GM10248 (cell line): Measurements from ENCODE around the gene TMEM30B.

Experiments
- CTCF ChIA-PET: fragments of 300-600 bp; sonication (Branson Sonifier 250); formaldehyde crosslinking; extraction: SDS; loops from one replicate; lab custom pipeline; 2021; ENCODE audit warnings: antibody characterized with exemption; lab: Yijun Ruan, JAX
- POLR2A ChIA-PET: fragments of 350-650 bp; sonication (Branson Sonifier 250); formaldehyde crosslinking; extraction: SDS; loops from one replicate; lab custom pipeline; 2020; ENCODE audit warnings: antibody characterized with exemption; lab: Yijun Ruan, JAX
- DNase-seq: peaks from one replicate; pipeline ENCODE4 v3.0.0; 2012; ENCODE audit errors: extremely low spot score
- CTCF ChIP-seq: IDR thresholded peaks from 2 replicates; pipeline ENCODE4 v1.5.1; 2012; ENCODE audit warnings: mild to moderate bottlenecking, low read depth; ENCODE audit errors: extremely low read depth, missing control alignments, control extremely low read depth

The TMEM30B gene

DNA sequence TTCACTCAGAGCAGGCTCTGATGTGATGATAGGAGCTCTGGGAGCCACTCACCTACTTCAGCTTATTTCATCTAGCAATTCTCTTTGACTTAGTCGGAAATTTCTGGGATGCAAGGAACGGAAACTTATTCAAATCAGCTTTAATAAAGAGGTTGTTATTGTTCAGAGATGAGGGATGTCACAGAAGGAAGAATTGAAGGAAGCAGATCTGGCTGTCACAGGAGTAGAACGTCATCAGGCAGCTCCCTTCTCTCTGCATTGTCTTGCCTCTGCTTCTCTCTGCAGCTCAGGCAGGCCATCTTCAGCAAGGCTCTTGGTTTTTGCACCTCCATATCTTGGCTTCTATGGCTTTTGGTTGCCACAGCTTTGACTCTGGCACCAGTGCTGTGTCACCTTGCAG lies 7.6 kb upstream of the TMEM30B start:
- ChIA-PET POLR2A (no interaction called here), CTCF (interaction anchor here (1.0 to 2.0 kb wide), 5 partner anchors 8 to 572 kb away, joined by 3 to 9 read pairs (median 4); no protein-coding TSS in a partner anchor)
- no peak for DNase-seq
- TF ChIP-seq CTCF, result no peak

GRCh38 chr14:61288228-61288627 lies 7.1 kb upstream of the TMEM30B start:
- no peak for TF ChIP-seq CTCF
- CTCF ChIA-PET, result interaction anchor here (1.0 to 2.0 kb wide), 5 partner anchors 8 to 572 kb away, joined by 3 to 9 read pairs (median 4); no protein-coding TSS in a partner anchor
- POLR2A ChIA-PET, result no interaction called here
- DNase-seq, result no peak

DNA sequence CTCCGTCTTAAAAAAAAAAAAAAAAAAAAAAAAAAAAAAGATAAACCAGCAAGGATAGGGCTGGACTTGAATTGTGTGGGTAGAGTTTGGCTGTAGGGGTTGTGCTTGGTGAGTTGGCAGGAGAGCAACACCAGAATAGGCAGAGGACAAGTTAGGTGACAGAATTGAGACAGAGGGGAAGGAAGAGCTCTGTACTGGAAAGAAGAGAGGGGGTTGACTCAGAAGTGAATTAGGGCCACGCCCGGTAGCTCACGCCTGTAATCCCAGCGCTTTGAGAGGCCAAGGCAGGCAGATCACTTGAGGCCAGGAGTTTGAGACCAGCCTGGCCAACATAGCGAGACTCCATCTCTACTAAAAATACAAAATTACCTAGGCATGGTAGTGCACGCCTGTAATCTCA lies 6.1 kb upstream of the TMEM30B start:
- no peak for DNase-seq
- TF ChIP-seq CTCF, result no peak
- CTCF ChIA-PET, result interaction anchor here (1.0 to 1.7 kb wide), 4 partner anchors 9 to 18 kb away, joined by 3 to 9 read pairs (median 4); no protein-coding TSS in a partner anchor
- POLR2A ChIA-PET, result no interaction called here

DNA sequence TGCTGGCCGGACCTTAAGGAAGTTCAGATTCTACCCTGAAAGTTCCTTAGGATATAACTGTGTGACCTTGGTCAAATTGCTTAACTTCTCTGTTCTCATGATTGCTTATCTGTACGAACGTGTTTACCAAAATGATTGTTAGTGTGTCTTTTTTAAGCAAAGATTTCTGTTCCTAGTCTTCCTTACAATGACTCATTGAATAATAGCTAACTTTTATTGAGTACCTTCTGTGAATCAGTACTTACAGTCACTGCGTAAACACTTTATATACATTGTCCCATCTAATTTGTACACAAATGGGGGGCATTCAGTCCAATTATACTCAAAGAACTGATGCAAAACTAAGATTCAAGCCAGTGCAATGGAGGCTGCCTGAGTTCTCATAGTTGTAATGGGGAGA lies 4.2 kb upstream of the TMEM30B start:
- ChIA-PET POLR2A (no interaction called here), CTCF (interaction anchor here (0.7 to 1.5 kb wide), 12 partner anchors 8 to 552 kb away, joined by 3 to 9 read pairs (median 3); no protein-coding TSS in a partner anchor)

GRCh38 chr14:61284001-61284400 lies 2.9 kb upstream of the TMEM30B start:
- CTCF ChIA-PET, result interaction anchor here (4.4 kb wide), 1 partner anchor 15 kb away, joined by 11 read pairs; no protein-coding TSS in a partner anchor
- POLR2A ChIA-PET, result no interaction called here

More for the DNA sequence above, 4.2 kb upstream of the TMEM30B start:
- no peak for TF ChIP-seq CTCF
- DNase-seq, result no peak

DNA sequence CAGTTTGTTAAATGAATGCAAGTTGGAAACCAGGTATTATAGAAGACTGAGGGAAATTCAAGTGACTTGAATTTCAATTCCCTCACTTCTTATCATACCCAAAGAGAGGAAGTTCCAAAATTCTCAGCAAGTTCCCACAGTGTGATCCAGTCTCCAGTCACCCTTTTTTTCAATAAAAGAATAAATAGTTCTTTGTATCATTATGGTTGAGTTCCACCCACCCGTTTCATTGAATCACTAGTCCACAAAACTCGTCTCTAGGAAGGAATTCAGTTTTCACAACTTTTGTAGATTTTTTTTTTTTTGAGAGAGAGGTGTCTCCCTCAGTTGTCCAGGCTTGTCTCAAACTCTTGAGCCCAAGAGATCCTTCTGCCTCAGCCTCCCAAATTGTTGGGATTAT lies 1.6 kb upstream of the TMEM30B start:
- DNase-seq, result no peak
- CTCF ChIA-PET, result interaction anchor here (1.2 to 4.4 kb wide), 2 partner anchors 11 to 13 kb away, joined by 3 to 11 read pairs; no protein-coding TSS in a partner anchor
- no peak for TF ChIP-seq CTCF
- POLR2A ChIA-PET, result no interaction called here

More at GRCh38 chr14:61284001-61284400, 2.9 kb upstream of the TMEM30B start:
- no peak for TF ChIP-seq CTCF
- DNase-seq, result no peak

- CTCF ChIA-PET, result interaction anchor here (1.2 to 4.4 kb wide), 2 partner anchors 12 to 13 kb away, joined by 3 to 11 read pairs; no protein-coding TSS in a partner anchor
- DNase-seq, result no peak
- POLR2A ChIA-PET, result no interaction called here
- no peak for TF ChIP-seq CTCF
Measured at GRCh38 chr14:61281948-61282275, 774 bp upstream of the TMEM30B start.
